AG09319 (cell line): Measurements from ENCODE around the gene SMPD3.

Experiments used
- DNase-seq: peaks from one replicate; pipeline ENCODE4 v3.0.0-alpha.2; 2010; ENCODE audit warnings: low read depth; ENCODE audit errors: extremely low read depth
- CTCF ChIP-seq: IDR thresholded peaks from 2 replicates; pipeline ENCODE4 v1.5.1; 2011; ENCODE audit warnings: low read depth, mild to moderate bottlenecking, inconsistent platforms, low read length, moderate library complexity

SMPD3 gene

GRCh38 chr16:68378436-68379415 is 69.6 kb downstream of the SMPD3 start:
- no peak for DNase-seq

GRCh38 chr16:68377667-68378393 is 70.5 kb downstream of the SMPD3 start:
- TF ChIP-seq CTCF, result no peak
- no peak for DNase-seq

More at GRCh38 chr16:68378436-68379415, 69.6 kb downstream of the SMPD3 start:
- TF ChIP-seq CTCF, result no peak

DNA sequence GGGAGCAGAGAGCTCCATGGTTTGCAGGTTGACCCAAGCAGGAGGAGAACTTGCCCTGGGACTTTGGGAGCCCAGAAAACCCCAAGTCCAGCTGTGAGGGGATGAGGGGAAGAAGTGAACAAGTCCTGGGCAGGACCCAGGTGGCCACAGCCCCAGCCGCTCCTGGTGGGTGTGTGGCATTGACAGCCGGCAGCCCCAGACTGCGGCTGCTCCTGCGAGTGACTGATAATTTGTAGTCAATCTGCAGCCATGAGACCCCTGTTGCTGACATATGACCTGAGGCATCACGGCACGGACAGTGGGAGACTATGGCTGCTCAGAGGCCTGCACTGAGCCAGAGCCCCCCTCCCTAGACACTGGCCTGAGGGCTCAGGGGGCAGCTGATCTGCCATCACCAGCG is 71.1 kb downstream of the SMPD3 start:
- no peak for DNase-seq
- TF ChIP-seq CTCF, result no peak

GRCh38 chr16:68376590-68376989 is 71.7 kb downstream of the SMPD3 start:
- DNase-seq, result no peak
- no peak for TF ChIP-seq CTCF

- no peak for TF ChIP-seq CTCF
- DNase-seq, result no peak
Observed at GRCh38 chr16:68375801-68376536, 72.3 kb downstream of the SMPD3 start.

- TF ChIP-seq CTCF, result no peak
- DNase-seq, result no peak
Observed at GRCh38 chr16:68374961-68375660, 73.2 kb downstream of the SMPD3 start.
